ENCODE measurements around the gene PCNT.
"Not testable (repeated sequence)": the region's sequence is repeated elsewhere in the genome, so short reads cannot be mapped to it uniquely, and the experiment has no call there.

Gene PCNT

DNA sequence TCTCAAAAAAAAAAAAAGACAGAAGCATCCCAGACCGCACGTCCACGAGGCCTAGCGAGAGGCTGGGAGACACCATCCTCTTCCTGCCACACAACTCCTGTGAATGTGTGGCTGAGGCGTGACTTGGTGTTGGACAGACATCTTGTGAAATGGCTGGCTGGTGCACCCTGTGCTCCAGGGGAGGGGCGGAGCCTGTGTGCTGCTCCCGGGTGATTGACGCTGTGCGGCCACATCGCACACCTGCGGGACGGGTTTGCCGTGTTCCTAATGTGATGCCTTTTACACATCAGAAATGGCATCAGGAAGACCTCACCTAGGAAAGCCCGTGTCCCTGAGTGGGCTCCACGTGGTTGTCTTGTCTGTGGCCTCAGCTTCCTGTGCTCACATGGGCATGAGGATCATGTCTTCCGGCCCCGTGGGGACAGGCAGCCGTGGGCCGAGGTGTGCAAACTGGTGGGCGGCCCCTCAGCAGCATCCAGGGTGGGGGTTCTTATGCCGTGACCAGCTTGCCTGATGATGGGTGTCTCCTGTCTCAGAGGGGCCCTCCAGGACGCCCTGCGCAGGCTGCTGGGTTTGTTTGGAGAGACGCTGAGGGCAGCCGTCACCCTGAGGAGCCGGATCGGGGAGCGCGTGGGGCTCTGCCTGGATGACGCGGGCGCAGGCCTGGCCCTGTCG is 64.4 kb downstream of the PCNT start:
- DNase-seq = no peak

DNA sequence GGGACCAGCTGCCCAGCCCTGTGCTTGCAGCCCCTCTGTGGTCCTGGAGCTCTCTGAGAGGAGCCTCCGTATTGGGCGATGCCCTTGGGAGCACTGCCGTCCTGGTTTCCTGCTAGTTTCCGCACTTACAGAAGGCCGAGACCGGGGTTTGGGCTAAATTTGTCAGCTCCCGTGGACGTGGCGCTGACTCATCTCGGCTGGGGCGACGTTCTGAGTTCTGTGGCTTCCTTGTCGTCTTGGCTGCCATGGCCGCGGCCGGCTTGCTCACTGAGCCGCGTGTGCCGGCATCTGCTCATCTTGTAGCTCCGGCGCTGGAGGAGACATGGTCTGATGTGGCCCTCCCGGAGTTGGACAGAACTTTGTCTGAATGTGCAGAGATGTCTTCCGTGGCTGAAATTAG is 64.9 kb downstream of the PCNT start:
- no peak for DNase-seq

- no peak for DNase-seq
Measured at GRCh38 chr21:46390603-46391545, 66.9 kb downstream of the PCNT start.

GRCh38 chr21:46391773-46392172 is 67.8 kb downstream of the PCNT start:
- no peak for DNase-seq

- no peak for DNase-seq
Measured at GRCh38 chr21:46392921-46393320, 69.0 kb downstream of the PCNT start.

DNA sequence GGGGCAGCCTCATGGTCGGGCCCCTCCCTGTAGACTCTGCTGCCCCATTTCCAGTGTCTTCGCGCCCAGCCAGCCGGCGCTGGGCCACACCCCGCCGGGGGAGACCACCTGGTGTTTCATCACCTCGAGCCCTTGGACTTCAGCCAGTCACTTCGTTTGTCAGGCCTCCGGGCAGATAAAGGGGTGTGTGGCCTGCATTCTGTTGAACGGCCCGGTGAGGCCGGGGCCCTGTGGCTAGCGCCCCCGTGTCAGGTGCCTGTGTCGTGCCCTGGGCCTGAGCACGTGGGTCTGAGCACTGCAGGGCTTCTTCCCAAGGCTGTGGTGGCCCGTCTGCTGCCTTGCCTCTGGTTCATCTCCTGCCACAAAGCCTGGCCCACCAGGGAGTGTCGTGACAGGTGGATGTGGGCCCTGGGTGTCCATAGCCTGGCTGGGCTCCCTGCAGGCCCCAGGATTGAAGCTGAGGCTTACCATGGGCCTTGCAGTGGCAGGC is 69.5 kb downstream of the PCNT start:
- DNase-seq = no peak

DNA sequence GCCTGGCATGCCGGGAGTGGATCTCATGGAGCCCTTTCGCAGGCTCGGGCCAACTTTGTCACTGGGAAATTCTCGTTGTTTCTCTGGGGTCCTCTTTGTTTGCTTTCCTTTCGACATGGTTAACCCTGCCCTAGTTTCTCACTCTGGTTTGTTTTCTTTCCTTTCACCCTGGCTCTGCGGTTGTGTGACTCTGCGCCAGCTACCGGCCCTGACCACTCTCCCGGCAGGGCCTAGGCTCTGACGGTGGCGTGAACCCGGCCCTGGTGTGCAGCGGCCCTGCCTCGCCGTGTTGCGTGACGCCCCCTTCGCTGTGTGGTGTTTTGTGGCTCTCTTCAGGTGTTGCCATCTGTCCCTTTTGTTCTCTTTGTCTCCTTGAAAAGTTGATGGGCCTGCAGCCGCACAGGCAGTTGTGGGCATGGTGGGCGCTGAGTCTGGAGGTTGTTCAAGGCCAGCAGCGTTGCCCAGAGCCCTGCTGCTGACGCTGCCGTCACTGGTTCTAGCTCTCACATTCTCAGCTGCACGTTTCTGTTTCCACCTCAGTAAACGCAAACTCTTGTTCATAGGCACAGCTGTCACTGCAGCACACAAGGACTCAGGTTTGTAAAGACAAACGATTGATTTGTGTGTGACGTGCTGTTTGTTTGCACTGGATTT is 70.1 kb downstream of the PCNT start:
- no peak for DNase-seq

GRCh38 chr21:46394595-46395104 is 70.7 kb downstream of the PCNT start:
- no peak for DNase-seq

DNA sequence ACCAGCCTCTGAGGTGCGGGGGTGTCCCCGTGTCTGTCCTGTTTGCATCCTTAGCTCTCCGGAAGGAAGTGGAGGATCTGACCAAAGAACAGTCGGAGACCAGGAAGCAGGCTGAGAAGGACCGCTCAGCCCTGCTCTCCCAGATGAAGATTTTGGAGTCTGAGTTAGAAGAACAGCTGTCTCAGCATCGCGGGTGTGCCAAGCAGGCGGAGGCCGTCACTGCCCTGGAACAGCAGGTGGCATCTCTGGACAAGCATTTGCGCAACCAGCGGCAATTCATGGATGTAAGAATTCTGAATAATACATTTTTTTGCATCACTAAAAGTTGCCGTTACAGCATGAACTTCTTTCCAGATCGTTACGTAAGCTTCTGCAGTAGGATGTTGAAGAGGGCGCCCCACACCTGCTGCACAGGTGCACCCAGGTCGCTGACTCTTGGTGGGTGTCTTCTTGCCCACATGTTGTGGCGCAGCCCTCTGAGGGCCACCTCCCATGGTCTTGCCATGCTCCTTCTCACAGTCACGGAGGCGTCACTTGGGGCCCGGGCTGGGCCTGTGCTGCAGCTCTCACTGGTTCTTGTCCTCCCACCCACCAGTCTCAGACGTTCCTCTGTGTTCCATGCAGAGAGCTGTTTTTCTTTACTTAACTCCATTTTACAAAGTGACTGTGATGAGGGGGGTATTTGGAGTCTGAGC is 73.4 kb downstream of the PCNT start:
- DNase-seq = no peak

GRCh38 chr21:46397993-46398392 is 74.0 kb downstream of the PCNT start:
- DNase-seq = no peak

- DNase-seq = no peak
Measured at GRCh38 chr21:46399129-46399528, 75.2 kb downstream of the PCNT start.

DNA sequence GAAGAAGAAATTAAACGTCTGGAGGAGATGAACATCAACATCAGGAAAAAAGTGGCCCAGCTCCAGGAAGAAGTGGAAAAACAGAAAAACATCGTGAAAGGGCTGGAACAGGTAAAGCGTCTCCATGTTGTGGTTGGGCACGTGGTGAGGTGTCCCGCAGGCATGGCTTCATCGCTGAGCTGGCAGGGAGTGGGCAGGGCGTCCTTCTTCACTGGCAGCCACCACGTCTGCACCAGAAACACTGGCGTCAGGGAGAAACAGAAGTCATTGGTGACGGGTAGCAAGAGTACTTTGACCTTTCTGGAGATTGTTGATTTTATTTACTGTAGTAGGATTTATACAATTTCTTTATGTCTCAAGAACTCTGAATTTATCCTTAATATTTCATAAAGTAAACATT is 75.7 kb downstream of the PCNT start:
- no peak for DNase-seq

GRCh38 chr21:46401186-46401910 is 77.4 kb downstream of the PCNT start:
- no peak for DNase-seq

DNA sequence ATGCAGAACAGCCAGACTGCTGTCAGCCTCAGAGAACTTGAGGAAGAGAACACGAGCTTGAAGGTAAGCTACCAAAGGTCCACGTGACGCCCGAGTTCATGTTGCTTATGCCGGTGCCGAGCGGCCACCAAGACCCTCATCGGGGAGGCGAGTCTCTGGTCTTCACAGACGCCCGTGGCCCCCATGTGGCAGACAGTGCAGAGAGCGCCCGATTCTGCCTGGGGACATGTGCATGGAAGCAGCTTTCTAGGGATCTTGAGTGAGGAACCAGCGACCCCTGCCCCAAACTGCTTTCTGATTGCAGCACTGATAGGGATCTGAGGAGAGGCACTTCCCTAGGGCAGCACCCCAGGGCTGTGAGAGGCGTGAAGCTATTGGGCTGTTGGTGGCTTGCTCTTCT is 78.5 kb downstream of the PCNT start:
- DNase-seq = no peak

DNA sequence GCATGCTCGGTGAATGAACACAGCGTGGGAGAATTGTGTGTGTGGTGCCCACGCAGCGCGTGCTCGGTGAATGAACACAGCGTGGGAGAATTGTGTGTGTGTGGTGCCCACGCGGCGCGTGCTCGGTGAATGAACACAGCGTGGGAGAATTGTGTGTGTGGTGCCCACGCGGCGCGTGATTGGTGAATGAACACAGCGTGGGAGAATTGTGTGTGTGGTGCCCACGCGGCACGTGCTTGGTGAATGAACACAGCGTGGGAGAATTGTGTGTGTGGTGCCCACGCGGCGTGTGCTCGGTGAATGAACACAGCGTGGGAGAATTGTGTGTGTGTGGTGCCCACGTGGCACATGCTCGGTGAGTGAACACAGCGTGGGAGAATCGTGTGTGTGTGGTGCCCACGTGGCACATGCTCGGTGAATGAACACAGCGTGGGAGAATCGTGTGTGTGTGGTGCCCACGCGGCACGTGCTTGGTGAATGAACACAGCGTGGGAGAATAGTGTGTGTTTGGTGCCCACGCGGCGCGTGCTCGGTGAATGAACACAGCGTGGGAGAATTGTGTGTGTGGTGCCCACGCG is 79.4 kb downstream of the PCNT start:
- not testable (repeated sequence) for DNase-seq

GRCh38 chr21:46404306-46404705 is 80.3 kb downstream of the PCNT start:
- DNase-seq = no peak

- no peak for DNase-seq
Measured at GRCh38 chr21:46406001-46406400, 82.0 kb downstream of the PCNT start.

- no peak for DNase-seq
Measured at GRCh38 chr21:46409641-46410406, 85.9 kb downstream of the PCNT start.

DNA sequence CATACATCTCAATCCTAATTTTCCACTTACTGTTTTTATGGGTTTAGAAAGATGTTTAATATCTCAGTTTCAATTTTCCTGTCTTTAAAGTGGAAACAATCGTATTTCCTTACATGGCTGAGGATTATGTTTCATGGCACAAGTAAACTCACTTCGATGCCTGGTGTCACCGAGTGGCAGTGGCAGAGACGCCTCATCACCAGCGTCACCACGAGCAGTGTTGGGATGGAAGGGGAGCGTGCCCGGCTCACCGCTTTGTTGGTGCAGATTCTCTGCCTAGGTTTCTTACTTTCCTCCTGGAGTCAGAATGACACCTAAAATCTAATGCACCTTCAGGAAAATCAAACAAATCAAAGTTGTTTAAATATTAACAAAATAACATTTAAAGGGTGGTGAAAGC is 86.6 kb downstream of the PCNT start:
- DNase-seq = no peak

DNA sequence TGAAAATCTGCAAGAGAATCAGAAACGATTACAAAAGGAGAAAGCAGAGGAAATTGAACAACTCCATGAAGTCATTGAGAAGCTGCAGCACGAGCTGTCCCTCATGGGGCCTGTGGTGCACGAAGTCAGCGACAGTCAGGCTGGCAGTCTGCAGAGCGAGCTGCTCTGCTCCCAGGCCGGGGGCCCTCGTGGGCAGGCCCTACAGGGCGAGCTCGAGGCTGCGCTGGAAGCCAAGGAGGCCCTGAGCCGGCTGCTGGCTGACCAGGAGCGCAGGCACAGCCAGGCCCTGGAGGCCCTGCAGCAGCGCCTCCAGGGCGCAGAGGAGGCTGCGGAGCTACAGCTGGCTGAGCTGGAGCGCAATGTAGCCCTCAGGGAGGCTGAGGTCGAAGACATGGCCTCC is 87.3 kb downstream of the PCNT start:
- DNase-seq = no peak

DNA sequence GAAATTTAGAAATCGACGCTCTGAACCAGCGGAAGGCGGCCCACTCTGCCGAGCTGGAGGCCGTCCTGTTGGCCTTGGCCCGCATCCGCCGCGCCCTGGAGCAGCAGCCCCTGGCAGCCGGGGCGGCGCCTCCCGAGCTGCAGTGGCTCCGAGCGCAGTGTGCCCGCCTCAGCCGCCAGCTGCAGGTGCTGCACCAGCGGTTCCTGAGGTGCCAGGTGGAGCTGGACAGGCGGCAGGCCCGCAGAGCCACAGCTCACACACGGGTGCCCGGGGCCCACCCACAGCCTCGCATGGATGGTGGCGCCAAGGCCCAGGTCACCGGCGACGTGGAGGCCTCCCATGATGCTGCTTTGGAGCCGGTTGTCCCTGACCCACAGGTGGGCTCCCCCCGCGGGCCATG is 87.7 kb downstream of the PCNT start:
- no peak for DNase-seq

Data from activated T-cell treated with anti-CD3 and anti-CD28 coated beads, Interleukin-2, amount 50 U/mL, for 48 hours (primary cell).